ENCODE data around the gene MAN1C1. TPM values are rescaled to one million over a fixed set of nuclear protein-coding genes. Genes with fewer than 3 reads are reported as not detected.

Gene MAN1C1
- total RNA-seq, 1 experiment from 2014 or later: 1.2 TPM

GRCh38 chr1:25763493-25763892 lies 146.9 kb downstream of the MAN1C1 start:
- Histone ChIP-seq H3K27me3 (ENCODE audit: insufficient read depth, low read length) (0 out of 2 replicates have a peak, but pooled peaks cover 5% of the 10 kb centered on the region), H4K20me1 (ENCODE audit: insufficient read depth) (no peaks in the 10 kb centered on the region), H3K4me2 (ENCODE audit: low read length) (no peak overlapping the region), H3K27ac (ENCODE audit: low read depth, low read length) (no peak overlapping the region), H3K9ac (ENCODE audit: low read length) (no peak overlapping the region), H3K4me3 (replicated peaks in 1 of 2; ENCODE audit: low read depth in 1 of 2, low read length in 2 of 2) (no peak overlapping the region), H2AFZ (ENCODE audit: low read depth, low read length, poor library complexity, severe bottlenecking) (no peak overlapping the region), H3K9me3 (ENCODE audit: control insufficient read depth in 1 of 2, insufficient read depth in 1 of 2, low read depth in 1 of 2, low read length in 2 of 2) (no peaks in the 10 kb centered on the region), H3K4me1 (ENCODE audit: control insufficient read depth in 1 of 2, insufficient read depth in 2 of 2, low read length in 2 of 2) (no peaks in the 10 kb centered on the region), H3K79me2 (ENCODE audit: insufficient read depth, low read length) (no peaks in the 10 kb centered on the region), H3K9me2 (ENCODE audit: insufficient read depth) (no peaks in the 10 kb centered on the region), H3K36me3 (ENCODE audit: control insufficient read depth in 1 of 2, insufficient read depth in 2 of 2, low read length in 2 of 2) (no peaks in the 10 kb centered on the region)
- DNase-seq (ENCODE audit: low read depth, low spot score) (no peak), ATAC-seq (no peak)
- CTCF ChIA-PET: no interaction called here
- RAD21 ChIA-PET (ENCODE audit: low non-redundant PET in 1 of 2, low total read pairs in 2 of 2, uncharacterized antibody in 2 of 2, unreplicated experiment in 2 of 2): no interaction called here
- no TSS peak for BruUV-seq (replicated peaks)
- intact Hi-C loops (cut with micrococcal nuclease): no loop called here
- no peak for TF ChIP-seq SRF (IDR thresholded peaks at IDR 0.05; ENCODE audit: low read depth)
- TF ChIP-seq ELF1 (IDR thresholded peaks at IDR 0.05; ENCODE audit: borderline replicate concordance, low read depth): no peak
- TF ChIP-seq SIN3A (IDR thresholded peaks at IDR 0.05; ENCODE audit: low read depth): no peak
- TF ChIP-seq CBX3 (IDR thresholded peaks at IDR 0.05; ENCODE audit: low read depth): no peak
- no peak for TF ChIP-seq FOSL1 (IDR thresholded peaks at IDR 0.05; ENCODE audit: low read depth)
- no peak for TF ChIP-seq EZH2phosphoT487 (IDR thresholded peaks at IDR 0.05; ENCODE audit: borderline replicate concordance)
- TF ChIP-seq POLR2A (IDR thresholded peaks at IDR 0.05; ENCODE audit: borderline replicate concordance, extremely low read depth, insufficient read depth, insufficient read length): no peak
- no peak for TF ChIP-seq TCF7L2 (IDR thresholded peaks at IDR 0.05; ENCODE audit: borderline replicate concordance, extremely low read depth, insufficient read depth, insufficient read length)
- no peak for TF ChIP-seq EGR1 (IDR thresholded peaks at IDR 0.05; ENCODE audit: low read depth)
- no peak for TF ChIP-seq YY1 (IDR thresholded peaks at IDR 0.05; ENCODE audit: extremely low read depth, insufficient replicate concordance, low read depth, low read length)
- no peak for TF ChIP-seq ZNF274 (IDR thresholded peaks at IDR 0.05; ENCODE audit: low read depth, low read length)
- no peak for TF ChIP-seq EZH2 (IDR thresholded peaks at IDR 0.05)
- POLR2A ChIA-PET: no interaction called here

Measured in HCT116 (cell line).